SK-N-SH treated with all-trans-retinoic acid at 6 μM for 48 hours (cell line): ENCODE data around the gene AP1G2.

Source experiments
- ATAC-seq: fragments of 200-7000 bp; cut with Tn5 transposase; 3 replicates; pipeline ENCODE4 v1.9.1; 2020; ENCODE audit warnings: mild to moderate bottlenecking, moderate library complexity
- ARNTL ChIP-seq: fragments of 450-650 bp; formaldehyde crosslinking; IDR thresholded peaks from 2 replicates; pipeline ENCODE4 v1.5.0; 2020; ENCODE audit warnings: low read depth, mild to moderate bottlenecking, moderate library complexity, borderline replicate concordance
- BACH2 ChIP-seq: fragments of 250-450 bp; sonication (Bioruptor Pico); IDR thresholded peaks from 2 replicates; pipeline ENCODE4 v1.9.0; 2021; ENCODE audit warnings: mild to moderate bottlenecking, borderline replicate concordance
- CSDC2 ChIP-seq: fragments of 250-450 bp; sonication (Bioruptor Pico); IDR thresholded peaks from 2 replicates; pipeline ENCODE4 v1.5.0; 2020; ENCODE audit warnings: mild to moderate bottlenecking, moderate library complexity
- ESRRG ChIP-seq: fragments of 250-450 bp; sonication (Bioruptor Pico); IDR thresholded peaks from 2 replicates; pipeline ENCODE4 v1.6.1; 2021; ENCODE audit warnings: mild to moderate bottlenecking
- GLIS3 ChIP-seq: fragments of 250-450 bp; sonication (Bioruptor Pico); IDR thresholded peaks from 2 replicates; pipeline ENCODE4 v1.5.0; 2020; ENCODE audit warnings: mild to moderate bottlenecking, moderate library complexity
- OSR1 ChIP-seq: fragments of 250-450 bp; sonication (Bioruptor Pico); IDR thresholded peaks from 2 replicates; pipeline ENCODE4 v1.8.0; 2022; ENCODE audit warnings: moderate library complexity, mild to moderate bottlenecking, inconsistent platforms
- SNAI2 ChIP-seq: fragments of 250-450 bp; sonication (Bioruptor Pico); IDR thresholded peaks from 2 replicates; pipeline ENCODE4 v1.5.0; 2020; ENCODE audit warnings: mild to moderate bottlenecking, moderate library complexity
- ZC3H10 ChIP-seq: fragments of 250-450 bp; sonication (Bioruptor Pico); IDR thresholded peaks from 2 replicates; pipeline ENCODE4 v1.5.1; 2021; ENCODE audit warnings: mild to moderate bottlenecking, moderate library complexity
- ZFP3 ChIP-seq: fragments of 250-450 bp; sonication (Bioruptor Pico); IDR thresholded peaks from 2 replicates; pipeline ENCODE4 v1.5.0; 2020; ENCODE audit warnings: mild to moderate bottlenecking, moderate library complexity
- ZNF565 ChIP-seq: fragments of 450-650 bp; formaldehyde crosslinking; conservative IDR thresholded peaks from 2 replicates; pipeline ENCODE4 v1.5.0; 2020; ENCODE audit warnings: low read depth, mild to moderate bottlenecking, moderate library complexity
- ZNF8 ChIP-seq: fragments of 450-650 bp; formaldehyde crosslinking; IDR thresholded peaks from 2 replicates; pipeline ENCODE4 v1.5.0; 2020; ENCODE audit warnings: mild to moderate bottlenecking, moderate library complexity
- TF ChIP-seq, protein P1 (sequence below): fragments of 250-450 bp; sonication (Bioruptor Pico); IDR thresholded peaks from 2 replicates; pipeline ENCODE4 v1.8.0; 2020; ENCODE audit warnings: mild to moderate bottlenecking, moderate library complexity, borderline replicate concordance
- TF ChIP-seq, protein P2 (sequence below): fragments of 250-450 bp; sonication (Bioruptor Pico); IDR thresholded peaks from 2 replicates; pipeline ENCODE4 v1.5.0; 2020; ENCODE audit warnings: mild to moderate bottlenecking, moderate library complexity
- TF ChIP-seq, protein P3 (sequence below): fragments of 250-450 bp; sonication (Bioruptor Pico); IDR thresholded peaks from 2 replicates; pipeline ENCODE4 v1.5.1; 2020; ENCODE audit warnings: low read depth, mild to moderate bottlenecking, moderate library complexity
- TF ChIP-seq, protein P4 (sequence below): fragments of 250-450 bp; sonication (Bioruptor Pico); IDR thresholded peaks from 2 replicates; pipeline ENCODE4 v1.8.0; 2021; ENCODE audit warnings: low read depth, mild to moderate bottlenecking, moderate library complexity, borderline replicate concordance

Gene AP1G2

DNA sequence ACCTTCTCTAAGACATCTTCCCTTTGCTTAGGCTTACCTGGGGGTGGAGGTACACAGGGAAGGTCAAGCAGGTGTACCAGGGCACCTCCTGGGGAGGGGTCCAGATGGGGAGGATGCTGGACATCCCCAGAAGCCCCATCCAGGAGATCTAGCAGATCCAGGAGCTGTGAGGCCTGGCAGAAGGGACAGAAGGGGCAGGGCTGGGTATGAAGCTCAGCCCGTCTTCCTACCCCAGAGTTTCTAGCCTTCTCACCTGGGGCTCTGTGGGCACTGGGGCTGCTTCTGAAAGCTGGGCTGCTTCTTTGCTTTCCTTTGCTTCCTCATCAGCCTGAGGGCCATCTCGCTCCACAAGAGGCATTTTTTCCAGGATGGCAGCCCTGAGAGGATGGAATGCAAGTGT lies 6.3 kb downstream of the AP1G2 start (continued):
- no peak for TF ChIP-seq ARNTL
- TF ChIP-seq ESRRG (CRISPR knock-in tag): no peak
- TF ChIP-seq BACH2 (CRISPR knock-in tag): no peak
- TF ChIP-seq, protein P1, sequence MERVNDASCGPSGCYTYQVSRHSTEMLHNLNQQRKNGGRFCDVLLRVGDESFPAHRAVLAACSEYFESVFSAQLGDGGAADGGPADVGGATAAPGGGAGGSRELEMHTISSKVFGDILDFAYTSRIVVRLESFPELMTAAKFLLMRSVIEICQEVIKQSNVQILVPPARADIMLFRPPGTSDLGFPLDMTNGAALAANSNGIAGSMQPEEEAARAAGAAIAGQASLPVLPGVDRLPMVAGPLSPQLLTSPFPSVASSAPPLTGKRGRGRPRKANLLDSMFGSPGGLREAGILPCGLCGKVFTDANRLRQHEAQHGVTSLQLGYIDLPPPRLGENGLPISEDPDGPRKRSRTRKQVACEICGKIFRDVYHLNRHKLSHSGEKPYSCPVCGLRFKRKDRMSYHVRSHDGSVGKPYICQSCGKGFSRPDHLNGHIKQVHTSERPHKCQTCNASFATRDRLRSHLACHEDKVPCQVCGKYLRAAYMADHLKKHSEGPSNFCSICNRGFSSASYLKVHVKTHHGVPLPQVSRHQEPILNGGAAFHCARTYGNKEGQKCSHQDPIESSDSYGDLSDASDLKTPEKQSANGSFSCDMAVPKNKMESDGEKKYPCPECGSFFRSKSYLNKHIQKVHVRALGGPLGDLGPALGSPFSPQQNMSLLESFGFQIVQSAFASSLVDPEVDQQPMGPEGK (CRISPR knock-in tag): no peak
- TF ChIP-seq CSDC2 (CRISPR knock-in tag): no peak
- TF ChIP-seq ZFP3 (CRISPR knock-in tag): no peak
- TF ChIP-seq, protein P2, sequence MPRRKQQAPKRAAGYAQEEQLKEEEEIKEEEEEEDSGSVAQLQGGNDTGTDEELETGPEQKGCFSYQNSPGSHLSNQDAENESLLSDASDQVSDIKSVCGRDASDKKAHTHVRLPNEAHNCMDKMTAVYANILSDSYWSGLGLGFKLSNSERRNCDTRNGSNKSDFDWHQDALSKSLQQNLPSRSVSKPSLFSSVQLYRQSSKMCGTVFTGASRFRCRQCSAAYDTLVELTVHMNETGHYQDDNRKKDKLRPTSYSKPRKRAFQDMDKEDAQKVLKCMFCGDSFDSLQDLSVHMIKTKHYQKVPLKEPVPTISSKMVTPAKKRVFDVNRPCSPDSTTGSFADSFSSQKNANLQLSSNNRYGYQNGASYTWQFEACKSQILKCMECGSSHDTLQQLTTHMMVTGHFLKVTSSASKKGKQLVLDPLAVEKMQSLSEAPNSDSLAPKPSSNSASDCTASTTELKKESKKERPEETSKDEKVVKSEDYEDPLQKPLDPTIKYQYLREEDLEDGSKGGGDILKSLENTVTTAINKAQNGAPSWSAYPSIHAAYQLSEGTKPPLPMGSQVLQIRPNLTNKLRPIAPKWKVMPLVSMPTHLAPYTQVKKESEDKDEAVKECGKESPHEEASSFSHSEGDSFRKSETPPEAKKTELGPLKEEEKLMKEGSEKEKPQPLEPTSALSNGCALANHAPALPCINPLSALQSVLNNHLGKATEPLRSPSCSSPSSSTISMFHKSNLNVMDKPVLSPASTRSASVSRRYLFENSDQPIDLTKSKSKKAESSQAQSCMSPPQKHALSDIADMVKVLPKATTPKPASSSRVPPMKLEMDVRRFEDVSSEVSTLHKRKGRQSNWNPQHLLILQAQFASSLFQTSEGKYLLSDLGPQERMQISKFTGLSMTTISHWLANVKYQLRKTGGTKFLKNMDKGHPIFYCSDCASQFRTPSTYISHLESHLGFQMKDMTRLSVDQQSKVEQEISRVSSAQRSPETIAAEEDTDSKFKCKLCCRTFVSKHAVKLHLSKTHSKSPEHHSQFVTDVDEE (CRISPR knock-in tag): no peak

DNA sequence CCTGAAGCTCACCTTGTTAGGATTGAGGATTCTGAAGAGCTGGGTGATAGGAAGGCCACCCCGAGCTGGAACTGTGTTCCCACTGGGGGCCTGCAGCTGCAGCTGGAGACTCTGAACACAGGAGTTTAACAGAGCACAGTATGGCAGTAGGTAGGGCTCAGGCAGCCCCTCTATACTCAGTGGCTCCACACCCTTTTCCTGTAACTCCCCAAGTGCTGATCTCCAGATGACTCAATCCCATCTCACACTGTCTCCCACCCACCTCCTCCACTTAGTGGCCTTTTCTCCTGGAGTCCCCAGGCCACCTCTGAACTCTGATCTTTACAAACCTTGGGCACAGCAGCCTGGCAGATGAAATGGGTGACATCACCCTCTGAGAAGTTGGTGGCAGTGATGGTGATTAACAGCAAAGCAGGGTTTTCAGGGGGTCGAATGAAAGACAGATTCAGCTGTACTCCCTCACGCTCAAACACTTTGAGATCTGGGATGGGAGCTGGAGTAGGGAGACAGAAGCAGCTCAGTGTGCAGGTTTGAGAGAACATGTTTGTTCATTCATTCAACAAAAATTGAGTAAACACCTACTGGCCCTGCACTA lies 7.6 kb downstream of the AP1G2 start:
- ATAC-seq: no peak
- TF ChIP-seq SNAI2 (CRISPR knock-in tag) (no peak), GLIS3 (CRISPR knock-in tag) (no peak), ZC3H10 (CRISPR knock-in tag) (no peak), ZNF8 (no peak), CSDC2 (CRISPR knock-in tag) (no peak), ESRRG (CRISPR knock-in tag) (no peak), OSR1 (CRISPR knock-in tag) (no peak), ZNF565 (CRISPR knock-in tag) (no peak), BACH2 (CRISPR knock-in tag) (no peak), ZFP3 (CRISPR knock-in tag) (no peak)
- TF ChIP-seq, protein P3, sequence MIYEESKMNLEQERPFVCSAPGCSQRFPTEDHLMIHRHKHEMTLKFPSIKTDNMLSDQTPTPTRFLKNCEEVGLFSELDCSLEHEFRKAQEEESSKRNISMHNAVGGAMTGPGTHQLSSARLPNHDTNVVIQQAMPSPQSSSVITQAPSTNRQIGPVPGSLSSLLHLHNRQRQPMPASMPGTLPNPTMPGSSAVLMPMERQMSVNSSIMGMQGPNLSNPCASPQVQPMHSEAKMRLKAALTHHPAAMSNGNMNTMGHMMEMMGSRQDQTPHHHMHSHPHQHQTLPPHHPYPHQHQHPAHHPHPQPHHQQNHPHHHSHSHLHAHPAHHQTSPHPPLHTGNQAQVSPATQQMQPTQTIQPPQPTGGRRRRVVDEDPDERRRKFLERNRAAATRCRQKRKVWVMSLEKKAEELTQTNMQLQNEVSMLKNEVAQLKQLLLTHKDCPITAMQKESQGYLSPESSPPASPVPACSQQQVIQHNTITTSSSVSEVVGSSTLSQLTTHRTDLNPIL (CRISPR knock-in tag): no peak
- TF ChIP-seq, protein P4, sequence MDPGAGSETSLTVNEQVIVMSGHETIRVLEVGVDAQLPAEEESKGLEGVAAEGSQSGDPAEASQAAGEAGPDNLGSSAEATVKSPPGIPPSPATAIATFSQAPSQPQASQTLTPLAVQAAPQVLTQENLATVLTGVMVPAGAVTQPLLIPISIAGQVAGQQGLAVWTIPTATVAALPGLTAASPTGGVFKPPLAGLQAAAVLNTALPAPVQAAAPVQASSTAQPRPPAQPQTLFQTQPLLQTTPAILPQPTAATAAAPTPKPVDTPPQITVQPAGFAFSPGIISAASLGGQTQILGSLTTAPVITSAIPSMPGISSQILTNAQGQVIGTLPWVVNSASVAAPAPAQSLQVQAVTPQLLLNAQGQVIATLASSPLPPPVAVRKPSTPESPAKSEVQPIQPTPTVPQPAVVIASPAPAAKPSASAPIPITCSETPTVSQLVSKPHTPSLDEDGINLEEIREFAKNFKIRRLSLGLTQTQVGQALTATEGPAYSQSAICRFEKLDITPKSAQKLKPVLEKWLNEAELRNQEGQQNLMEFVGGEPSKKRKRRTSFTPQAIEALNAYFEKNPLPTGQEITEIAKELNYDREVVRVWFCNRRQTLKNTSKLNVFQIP (CRISPR knock-in tag): no peak
- TF ChIP-seq, protein P2 (CRISPR knock-in tag): no peak
- TF ChIP-seq, protein P1 (CRISPR knock-in tag): no peak
